Measurements from ENCODE around the gene USP16. TPM values are rescaled to one million over a fixed set of nuclear protein-coding genes. Genes with fewer than 3 reads are reported as not detected.

The USP16 gene
- total RNA-seq, 1 experiment from 2014 or later = 30.6 TPM

DNA sequence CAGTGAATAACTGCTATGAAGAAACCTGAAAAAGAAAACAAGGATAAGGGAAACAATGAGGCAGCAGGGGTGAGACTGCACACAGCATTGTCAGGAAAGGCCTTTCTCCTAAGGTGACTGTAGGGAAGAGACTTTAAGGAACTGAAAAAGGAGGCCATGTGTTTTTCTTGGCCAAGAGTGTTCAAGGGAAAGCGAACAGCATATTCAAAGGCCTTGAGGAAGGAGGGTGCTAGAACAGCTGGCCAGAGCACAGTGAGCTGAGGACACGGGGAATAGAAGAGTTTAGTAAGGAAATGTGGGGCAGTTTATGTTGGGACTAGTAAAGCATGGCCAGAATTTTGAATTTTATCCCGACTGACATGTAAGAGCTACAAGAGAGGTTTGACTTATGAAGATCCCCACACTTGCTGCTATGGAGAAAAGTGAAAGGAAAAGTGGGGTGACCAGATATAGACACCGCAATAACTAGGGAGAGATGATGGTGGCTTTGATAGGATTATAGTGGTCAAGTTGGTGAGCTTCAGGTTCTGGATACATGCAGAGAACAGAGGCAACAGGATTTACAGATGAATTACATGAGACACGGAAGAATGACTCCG, 6.7 kb upstream of the USP16 start:
- H3T11ph ChIP-seq (ENCODE audit: low read length) = no peak overlapping the region
- H4K5ac ChIP-seq (ENCODE audit: insufficient read length, low read depth, low read length) = no peak overlapping the region
- no peak overlapping the region for H4K8ac ChIP-seq (replicated peaks; ENCODE audit: insufficient read length, low read depth, low read length)
- H3K23me2 ChIP-seq (ENCODE audit: insufficient read length, low read depth, low read length, poor library complexity, severe bottlenecking) = no peaks in the 10 kb centered on the region
- TF ChIP-seq, protein P1, sequence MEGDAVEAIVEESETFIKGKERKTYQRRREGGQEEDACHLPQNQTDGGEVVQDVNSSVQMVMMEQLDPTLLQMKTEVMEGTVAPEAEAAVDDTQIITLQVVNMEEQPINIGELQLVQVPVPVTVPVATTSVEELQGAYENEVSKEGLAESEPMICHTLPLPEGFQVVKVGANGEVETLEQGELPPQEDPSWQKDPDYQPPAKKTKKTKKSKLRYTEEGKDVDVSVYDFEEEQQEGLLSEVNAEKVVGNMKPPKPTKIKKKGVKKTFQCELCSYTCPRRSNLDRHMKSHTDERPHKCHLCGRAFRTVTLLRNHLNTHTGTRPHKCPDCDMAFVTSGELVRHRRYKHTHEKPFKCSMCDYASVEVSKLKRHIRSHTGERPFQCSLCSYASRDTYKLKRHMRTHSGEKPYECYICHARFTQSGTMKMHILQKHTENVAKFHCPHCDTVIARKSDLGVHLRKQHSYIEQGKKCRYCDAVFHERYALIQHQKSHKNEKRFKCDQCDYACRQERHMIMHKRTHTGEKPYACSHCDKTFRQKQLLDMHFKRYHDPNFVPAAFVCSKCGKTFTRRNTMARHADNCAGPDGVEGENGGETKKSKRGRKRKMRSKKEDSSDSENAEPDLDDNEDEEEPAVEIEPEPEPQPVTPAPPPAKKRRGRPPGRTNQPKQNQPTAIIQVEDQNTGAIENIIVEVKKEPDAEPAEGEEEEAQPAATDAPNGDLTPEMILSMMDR (conservative IDR thresholded peaks at IDR 0.05) = no peak
- no peak overlapping the region for H2BK12ac ChIP-seq (ENCODE audit: insufficient read length, low read depth, low read length)
- H2BK20ac ChIP-seq (ENCODE audit: low read depth, low read length, poor library complexity, severe bottlenecking) = no peak overlapping the region
- Mint-ChIP-seq H3K9me3 (peaks cover 4 to 5% of the 10 kb centered on the region in 2 experiments), H3K4me3 (peak overlapping the region; percentile 79 to 81), H3K27ac (no peak overlapping the region), H3K27me3 (ENCODE audit: low read depth) (no peaks in the 10 kb centered on the region; the same call in 1 of the 2 replicates), H3K4me1 (peaks cover 5 to 8% of the 10 kb centered on the region in 2 experiments), H3K36me3 (ENCODE audit: insufficient read depth in 1 of 3, low read depth in 3 of 3) (peaks cover under 1 to 3% (median 2%) of the 10 kb centered on the region in 3 experiments; a peak in 3 of 7 replicates)
- H2AFZ ChIP-seq (ENCODE audit: low read length) = no peak overlapping the region
- H3K23ac ChIP-seq (ENCODE audit: insufficient read length, low read depth, low read length) = no peak overlapping the region
- H3K9me3 ChIP-seq (ENCODE audit: control insufficient read depth, low read depth, low read length) = no peaks in the 10 kb centered on the region
- H3K18ac ChIP-seq (ENCODE audit: insufficient read length, low read depth, low read length) = no peak overlapping the region
- no peaks in the 10 kb centered on the region for H4K20me1 ChIP-seq (ENCODE audit: control insufficient read depth, insufficient read depth, insufficient read length)
- H3K14ac ChIP-seq (ENCODE audit: insufficient read depth, low read length) = no peak overlapping the region
- H2AK5ac ChIP-seq (ENCODE audit: insufficient read length, low read length) = no peak overlapping the region
- WGBS (ENCODE audit: extremely low coverage, insufficient read length, low lambda C conversion rate) = no CpG with 5 or more reads among the region's 6 CpGs
- DNase-seq = no peak
- no peak overlapping the region for H3K27ac ChIP-seq (ENCODE audit: insufficient read length, low read depth, low read length)
- H3K4ac ChIP-seq (ENCODE audit: low read depth, low read length) = no peak overlapping the region
- H3K56ac ChIP-seq (ENCODE audit: insufficient read length, low read depth, low read length) = no peak overlapping the region
- H2BK15ac ChIP-seq (ENCODE audit: low read depth, low read length) = no peak overlapping the region
- H3K4me1 ChIP-seq (ENCODE audit: insufficient read depth, low read length) = no peaks in the 10 kb centered on the region; the same call in 1 of the 2 replicates
- H3K79me1 ChIP-seq (ENCODE audit: insufficient read depth, low read depth, low read length, poor library complexity, severe bottlenecking) = no peaks in the 10 kb centered on the region
- H4K91ac ChIP-seq (ENCODE audit: insufficient read length, low read depth, low read length) = no peak overlapping the region
- H2BK120ac ChIP-seq (ENCODE audit: low read depth, low read length, poor library complexity, severe bottlenecking) = no peak overlapping the region
- H3K4me2 ChIP-seq (ENCODE audit: insufficient read depth, insufficient read length, low read length) = peak overlapping the region; percentile 35
- H3K27me3 ChIP-seq (ENCODE audit: insufficient read depth, low read length) = no peaks in the 10 kb centered on the region
- H3K9ac ChIP-seq (ENCODE audit: extremely low read depth, insufficient read length, low read length) = no peak overlapping the region
- no peak overlapping the region for H2BK5ac ChIP-seq (ENCODE audit: insufficient read length, low read length)
- no peaks in the 10 kb centered on the region for H3K79me2 ChIP-seq (ENCODE audit: insufficient read depth, low read length)
